SH-SY5Y (cell line): ENCODE results near the gene GLRA3.

ENCODE experiments used
- GATA2 ChIP-seq: IDR thresholded peaks from 2 replicates; pipeline ENCODE4 v1.6.1; 2011; ENCODE audit warnings: mild to moderate bottlenecking, low read depth, low read length
- GATA3 ChIP-seq: IDR thresholded peaks from 2 replicates; pipeline ENCODE4 v1.6.1; 2011; ENCODE audit warnings: low read depth, mild to moderate bottlenecking, low read length, moderate library complexity

GLRA3 gene

DNA sequence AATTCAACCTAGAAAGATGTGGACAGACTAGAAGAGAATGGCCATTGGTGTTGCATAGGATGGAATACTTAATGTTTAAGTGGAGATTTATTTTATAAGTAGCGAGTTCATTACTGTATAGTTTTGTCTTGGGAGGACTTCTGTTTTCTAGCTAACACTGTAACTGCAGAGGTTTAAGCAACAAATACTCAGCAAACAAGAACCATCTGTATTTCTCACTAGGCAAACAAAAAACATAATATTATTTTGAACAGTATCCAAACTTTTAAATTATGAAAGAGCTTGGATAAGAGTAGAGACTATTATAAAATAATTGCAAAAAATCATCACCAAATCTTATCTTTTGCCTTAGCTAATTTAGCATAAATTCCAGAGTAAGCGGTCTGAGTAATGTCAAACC, 121.1 kb downstream of the GLRA3 start:
- TF ChIP-seq GATA3 (no peak), GATA2 (no peak)

- TF ChIP-seq GATA3 (no peak), GATA2 (no peak)
These were observed 121.9 kb downstream of the GLRA3 start for GRCh38 chr4:174707051-174707676.

GRCh38 chr4:174702979-174703478, 126.0 kb downstream of the GLRA3 start:
- TF ChIP-seq GATA2 (no peak), GATA3 (no peak)

DNA sequence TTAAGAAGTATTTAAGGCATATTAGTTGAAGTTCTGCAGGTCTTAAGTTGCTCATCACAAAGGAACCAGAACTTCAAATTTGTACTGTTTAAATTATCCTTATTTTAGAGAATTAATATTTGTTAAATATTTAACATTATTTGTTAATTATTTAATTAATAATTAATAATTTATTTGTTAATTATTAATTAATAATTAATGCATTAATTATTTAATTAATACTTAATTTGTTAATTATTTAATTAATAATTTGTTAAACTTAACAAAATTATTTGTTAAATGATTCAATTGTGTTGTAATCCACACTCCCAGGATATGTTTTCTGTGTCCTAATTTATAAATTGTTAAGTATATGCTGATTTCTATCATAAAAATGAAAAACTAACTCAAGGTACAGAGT, 129.4 kb downstream of the GLRA3 start:
- TF ChIP-seq GATA3 = no peak

DNA sequence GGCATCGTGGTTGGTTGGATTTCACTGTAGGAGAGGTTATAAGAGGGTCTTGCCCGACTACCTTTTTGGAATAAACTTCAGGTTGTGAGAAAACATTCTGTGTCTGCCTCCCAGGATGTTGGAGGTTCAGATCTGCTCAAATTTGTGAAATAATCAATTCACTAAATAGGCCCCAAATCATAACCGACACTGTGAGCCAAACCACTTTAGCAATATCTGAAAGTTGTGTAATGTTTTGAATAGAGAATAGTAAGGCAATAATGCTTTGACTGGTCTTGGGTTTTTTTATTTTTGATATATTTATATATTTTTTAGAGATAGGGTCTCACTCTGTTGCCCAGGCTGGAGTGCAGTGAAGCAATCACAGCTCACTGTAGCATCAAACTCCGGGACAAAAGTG, 131.2 kb downstream of the GLRA3 start:
- TF ChIP-seq GATA2 (no peak), GATA3 (no peak)

- no peak for TF ChIP-seq GATA2
- no peak for TF ChIP-seq GATA3
These were observed 131.8 kb downstream of the GLRA3 start for GRCh38 chr4:174697202-174697601.

GRCh38 chr4:174696657-174697056, 132.4 kb downstream of the GLRA3 start:
- TF ChIP-seq GATA3 = no peak
- no peak for TF ChIP-seq GATA2

DNA sequence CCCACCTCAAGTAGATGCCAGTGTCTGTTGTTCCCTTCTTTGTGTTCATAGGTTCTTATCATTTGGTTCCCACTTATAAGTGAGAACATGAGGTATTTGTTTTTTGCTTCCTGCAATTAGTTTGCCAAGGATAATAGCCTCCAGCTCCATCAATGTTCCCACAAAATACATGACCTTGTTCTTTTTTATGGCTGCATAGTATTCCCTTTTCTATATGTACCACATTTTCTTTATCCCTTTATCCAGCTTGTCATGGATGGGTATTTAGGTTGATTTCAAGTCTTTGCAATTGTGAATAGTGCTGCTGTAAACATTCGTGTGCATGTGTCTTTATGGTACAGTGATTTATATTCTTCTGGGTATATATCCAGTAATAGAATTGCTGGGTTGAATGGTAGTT, 138.4 kb downstream of the GLRA3 start:
- TF ChIP-seq GATA2 (no peak), GATA3 (no peak)

GRCh38 chr4:174689618-174690017, 139.4 kb downstream of the GLRA3 start:
- TF ChIP-seq GATA3 (no peak), GATA2 (no peak)

DNA sequence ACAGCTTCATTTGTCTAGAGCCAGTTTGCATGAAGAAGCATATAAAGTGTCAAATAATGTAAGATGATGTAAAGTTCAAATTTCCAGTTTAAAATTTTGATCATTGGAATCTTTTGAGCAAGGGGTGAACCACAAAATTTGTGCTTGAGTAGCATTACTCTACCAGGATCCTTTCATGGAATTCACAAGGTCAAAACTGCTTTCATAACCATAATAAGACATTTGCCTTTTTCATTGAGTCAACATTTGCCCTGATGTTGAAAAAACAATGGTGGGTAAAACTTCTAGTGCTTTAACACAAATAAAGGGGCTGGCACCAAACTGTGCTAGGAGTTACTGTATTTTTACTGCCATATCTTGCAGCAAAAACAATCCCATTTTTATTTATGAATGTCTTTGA, 142.2 kb downstream of the GLRA3 start:
- no peak for TF ChIP-seq GATA2
- no peak for TF ChIP-seq GATA3

DNA sequence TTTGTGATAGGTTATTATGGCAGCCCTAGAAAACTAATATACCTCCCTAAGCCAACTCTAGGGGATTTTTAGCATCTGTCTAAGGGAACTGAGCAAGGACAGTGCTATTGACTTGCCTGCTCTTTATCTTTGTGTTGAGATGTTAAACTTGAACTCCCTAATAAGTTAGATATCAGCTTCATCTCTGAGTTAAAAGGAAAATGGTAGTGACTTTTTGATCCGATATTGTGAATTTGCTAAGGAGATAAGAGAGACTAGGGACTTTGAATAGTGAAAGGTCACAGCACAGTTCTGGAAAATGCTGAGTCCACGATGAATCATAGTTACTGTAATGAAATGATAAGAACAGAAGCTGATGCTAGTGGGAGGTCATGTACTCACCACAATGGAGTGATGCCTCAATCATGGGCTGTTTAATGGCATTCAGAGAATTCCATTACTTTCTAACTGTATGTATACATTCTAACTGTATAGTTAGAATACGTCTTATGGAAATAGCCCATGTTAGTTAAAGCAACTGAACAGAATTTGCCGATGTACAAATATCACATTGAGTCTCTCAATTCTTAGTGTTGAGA, 147.2 kb downstream of the GLRA3 start:
- no peak for TF ChIP-seq GATA2
- no peak for TF ChIP-seq GATA3

DNA sequence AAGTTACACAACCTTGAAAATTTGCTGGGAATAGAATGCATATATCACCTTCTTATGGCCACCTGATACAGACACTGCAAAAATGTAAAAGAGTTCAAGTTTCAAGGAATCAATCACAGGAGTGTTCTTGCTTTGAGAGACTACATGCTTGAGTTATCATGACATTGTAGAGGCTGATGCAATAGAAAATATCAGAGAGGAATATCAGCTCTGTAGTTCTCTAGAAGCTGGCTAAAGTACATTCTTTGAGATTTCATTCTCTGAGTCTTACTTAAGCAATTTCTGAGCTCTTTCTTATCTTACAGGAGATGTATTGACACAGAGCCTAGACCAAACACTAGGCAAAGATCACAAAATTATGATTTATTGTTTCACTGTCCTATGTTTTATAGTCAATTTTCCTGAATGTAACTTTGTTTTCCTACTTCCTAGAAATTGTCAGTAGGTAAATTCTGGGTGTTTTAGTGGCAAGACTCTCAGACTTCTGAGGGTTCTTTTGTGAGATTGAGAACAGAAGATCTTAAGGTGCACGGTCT, 154.7 kb downstream of the GLRA3 start:
- no peak for TF ChIP-seq GATA3
- TF ChIP-seq GATA2 = no peak

GRCh38 chr4:174673865-174674264, 155.2 kb downstream of the GLRA3 start:
- no peak for TF ChIP-seq GATA3

DNA sequence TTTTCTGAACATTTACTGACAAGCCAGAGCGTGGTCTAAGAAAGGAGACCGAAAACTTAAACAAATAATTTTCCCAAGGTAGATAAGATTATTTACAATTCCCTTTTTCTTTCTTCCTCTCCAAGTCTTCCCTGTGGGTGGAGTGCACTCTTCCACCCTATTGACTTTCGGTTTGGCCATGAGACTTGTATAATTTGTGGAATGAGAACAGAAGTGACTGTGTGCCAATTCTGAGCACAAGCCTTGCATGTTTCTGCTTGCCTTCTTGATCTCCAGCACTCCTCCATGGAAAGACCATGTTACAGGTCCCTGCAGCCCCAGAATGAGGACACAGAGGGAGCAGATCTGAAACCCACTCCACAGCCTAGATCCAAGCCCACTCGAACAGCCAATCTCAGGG, 156.8 kb downstream of the GLRA3 start:
- no peak for TF ChIP-seq GATA3
- TF ChIP-seq GATA2 = no peak

GRCh38 chr4:174669270-174669669, 159.8 kb downstream of the GLRA3 start:
- TF ChIP-seq GATA3 = no peak
- TF ChIP-seq GATA2 = no peak
